NCI-H2196 (cell line): Measurements from ENCODE around the gene PYGO2.
A peak's percentile ranks its signal among the peaks of the same experiment; 100 is the strongest.

Experiments
- DNase-seq: peaks from one replicate; lab custom pipeline; 2025; ENCODE audit not compliant: unreplicated experiment; lab: John Stamatoyannopoulos, UW

Gene PYGO2, protein sequence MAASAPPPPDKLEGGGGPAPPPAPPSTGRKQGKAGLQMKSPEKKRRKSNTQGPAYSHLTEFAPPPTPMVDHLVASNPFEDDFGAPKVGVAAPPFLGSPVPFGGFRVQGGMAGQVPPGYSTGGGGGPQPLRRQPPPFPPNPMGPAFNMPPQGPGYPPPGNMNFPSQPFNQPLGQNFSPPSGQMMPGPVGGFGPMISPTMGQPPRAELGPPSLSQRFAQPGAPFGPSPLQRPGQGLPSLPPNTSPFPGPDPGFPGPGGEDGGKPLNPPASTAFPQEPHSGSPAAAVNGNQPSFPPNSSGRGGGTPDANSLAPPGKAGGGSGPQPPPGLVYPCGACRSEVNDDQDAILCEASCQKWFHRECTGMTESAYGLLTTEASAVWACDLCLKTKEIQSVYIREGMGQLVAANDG

DNA sequence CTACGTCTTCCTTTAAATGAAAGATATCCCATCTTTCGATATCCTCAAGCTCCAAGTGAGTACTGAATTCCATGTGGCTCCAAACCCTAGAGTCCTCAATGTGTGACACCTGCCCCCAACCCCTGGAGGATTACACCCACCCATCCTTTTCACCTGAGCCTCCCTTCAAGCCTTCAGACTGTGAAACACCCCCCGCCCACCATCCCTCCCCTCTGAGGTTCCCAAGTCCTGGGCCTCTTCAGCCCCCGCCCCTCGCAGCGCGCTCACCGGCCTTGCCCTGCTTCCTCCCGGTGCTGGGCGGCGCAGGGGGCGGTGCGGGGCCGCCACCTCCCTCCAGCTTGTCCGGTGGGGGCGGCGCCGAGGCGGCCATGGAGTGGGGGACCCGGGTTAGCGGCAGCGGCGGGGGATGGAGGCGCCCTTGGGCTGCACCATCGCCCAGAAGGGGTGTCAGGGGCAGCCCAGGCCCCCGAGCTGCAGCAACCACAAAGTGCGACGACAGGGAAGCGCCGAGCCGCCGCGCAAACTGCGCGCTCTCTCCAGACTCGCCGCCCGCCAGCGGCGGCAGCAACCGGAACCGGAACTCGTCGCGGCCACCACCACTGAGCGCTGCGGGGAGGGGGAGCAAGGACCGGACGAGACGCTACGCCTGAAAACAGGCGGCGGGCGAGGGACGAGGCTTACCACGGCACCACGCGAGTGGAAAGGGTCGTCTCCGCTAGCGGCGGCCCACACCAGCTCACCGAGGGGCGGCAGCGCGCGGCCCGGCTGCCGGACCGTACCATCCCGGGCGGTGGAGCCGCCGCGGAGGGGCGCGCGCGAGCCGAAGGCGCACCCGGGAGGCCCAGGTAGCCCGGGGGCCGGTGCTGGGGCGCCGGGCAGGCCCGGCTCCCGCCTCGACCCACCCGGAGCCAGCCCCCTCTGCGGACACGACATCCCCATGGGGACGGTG is at the start of gene PYGO2:
Gene PYGO2, minus strand, starts transcription at position 576 of the 949 bp plus-strand sequence. Its CDS starts 206 bp downstream, at position 370.
- DNase-seq, result peak; percentile 81

DNA sequence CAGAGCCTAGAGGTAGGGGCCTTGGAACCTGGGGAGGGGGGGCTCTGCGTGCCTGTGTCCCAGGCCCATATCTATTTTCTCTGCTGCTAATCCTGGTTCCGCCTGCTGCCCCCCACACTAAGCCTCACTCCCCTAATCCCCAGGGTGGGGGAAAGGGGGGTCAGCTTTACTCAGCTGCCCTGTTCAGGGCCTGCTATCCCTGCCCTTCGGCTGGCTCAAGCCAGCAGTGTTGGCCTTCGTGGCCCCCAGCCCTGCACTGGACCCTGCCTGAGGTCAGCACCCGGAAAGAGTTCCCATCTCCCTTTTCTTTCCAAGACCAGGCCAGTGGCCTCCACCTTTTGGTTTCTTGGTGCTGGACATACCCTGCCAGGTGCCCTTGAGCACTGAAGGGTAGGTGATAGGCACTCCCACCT is 49.4 kb upstream of the PYGO2 start:
- DNase-seq, result no peak

DNA sequence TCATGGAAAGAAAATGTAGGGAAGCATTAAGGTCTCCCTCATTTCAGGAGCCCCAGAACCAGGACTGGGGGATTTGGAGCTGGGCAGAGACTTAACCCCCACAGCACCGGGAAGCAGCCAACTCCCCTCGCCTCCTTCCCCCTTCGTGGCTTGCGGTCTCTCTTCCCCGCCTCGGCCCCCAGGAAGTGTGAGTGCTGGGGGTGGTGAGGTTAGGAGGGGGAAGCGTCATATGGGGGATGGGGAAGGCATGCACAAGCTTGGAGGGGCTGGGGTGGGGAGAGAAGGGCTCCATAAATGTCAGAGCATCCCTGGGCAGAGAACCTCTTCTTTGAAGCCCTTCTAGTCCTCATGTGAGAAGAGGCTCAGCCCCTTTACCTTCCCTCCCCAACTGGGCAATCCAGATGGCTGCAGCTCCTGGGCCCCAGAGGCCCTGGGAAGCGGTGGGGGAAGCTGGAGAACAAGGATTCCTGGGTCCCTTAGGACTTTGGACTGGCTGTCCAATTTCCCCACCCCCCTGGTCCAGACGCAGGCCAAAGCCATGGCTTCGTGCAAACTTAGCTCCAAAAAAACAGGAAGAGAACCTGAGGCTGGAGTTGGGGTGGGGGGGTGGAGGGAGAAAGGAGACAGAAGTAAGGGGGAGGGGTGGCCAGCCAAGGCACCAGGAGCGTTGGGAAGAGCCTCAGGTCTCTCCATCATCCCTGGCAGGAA is 48.8 kb upstream of the PYGO2 start:
- DNase-seq, result no peak

DNA sequence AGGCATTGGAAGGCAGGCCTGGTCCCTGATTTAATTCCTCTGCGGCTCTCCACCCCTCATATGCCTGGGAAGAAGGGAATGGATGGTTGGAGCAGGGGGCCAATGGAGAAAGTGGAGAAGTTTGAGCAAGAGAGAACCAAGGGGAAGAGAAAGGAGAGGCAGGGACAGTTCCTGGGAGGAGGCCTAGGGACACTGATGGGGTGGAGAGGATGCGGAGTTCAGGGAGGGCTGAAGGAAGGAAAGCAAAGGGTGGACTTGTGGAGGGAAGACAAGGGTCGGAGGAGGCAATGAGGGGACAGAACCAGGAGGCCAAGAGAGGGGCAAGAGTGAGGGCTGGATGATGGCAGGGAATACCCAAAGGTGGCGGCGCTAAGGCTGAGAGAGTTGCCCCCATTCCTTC is 48.2 kb upstream of the PYGO2 start:
- DNase-seq, result no peak

DNA sequence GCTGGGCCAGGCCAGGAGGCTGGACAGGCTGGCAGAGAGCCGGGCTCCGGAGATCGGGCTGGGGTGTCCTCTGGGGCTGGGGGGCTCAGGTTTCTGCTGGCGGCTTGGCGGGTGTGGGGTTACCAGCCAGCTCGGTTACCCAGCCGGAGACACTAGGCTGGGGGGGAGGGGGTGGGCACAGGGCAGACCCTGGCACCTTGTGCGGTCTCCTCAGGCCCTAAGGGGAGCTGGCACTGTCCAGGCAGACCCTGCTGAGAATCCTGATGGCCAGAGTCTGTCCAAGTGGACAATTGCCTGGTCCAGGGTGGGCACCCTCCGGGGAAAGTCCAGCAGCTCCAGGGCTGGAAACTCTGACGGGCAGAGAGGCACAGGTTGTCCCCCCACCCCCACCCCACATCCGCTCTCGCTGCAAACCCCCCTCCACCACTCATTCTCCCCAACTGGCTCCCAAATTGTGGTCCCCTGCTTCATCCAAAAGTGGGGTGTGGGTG is 47.7 kb upstream of the PYGO2 start:
- no peak for DNase-seq

DNA sequence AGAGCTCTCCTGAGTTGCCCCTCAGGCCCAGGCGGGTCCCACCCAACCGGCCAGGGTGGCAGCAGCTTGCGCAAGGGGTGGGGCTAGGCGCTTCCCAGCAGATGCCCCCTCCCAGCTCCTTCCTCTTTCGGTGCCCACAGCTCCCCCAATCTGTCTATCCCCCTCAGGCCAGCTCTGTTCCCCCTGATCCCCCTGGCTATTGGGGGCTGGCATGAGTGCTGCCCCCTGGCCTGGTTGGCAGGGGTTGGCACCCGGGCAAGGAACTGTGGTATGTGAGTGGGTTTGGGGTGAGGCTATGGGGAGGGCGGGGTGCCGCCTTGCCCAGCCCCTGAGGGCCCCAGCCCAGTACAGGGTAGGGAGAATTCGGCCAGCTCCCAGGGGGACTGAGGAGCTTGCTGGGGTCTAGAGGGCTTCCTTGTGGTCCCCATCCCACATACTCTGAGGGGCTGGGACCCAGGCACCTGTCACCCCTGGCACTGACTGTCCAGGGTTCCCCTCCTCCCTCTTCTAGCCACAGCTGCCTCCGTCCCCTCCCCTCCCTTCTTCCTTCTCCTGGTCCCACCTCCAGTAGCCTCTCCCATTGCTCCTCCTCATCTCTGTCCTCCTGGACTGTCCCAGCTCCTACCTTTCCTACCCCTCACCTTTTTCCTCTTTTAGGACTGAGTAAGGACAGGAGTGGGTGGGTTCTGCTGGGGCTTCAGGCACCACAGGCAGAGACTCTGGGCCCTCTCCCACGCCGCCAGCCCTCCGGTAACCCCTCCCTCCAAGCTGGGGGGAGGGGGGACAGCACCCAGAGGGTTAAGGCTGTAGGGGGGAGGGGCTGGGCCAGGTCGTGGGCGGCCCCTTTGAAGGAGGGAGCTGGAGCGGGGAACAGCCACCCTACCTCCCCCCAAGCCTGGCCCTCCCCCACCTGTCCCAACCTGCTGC is 46.7 kb upstream of the PYGO2 start:
- no peak for DNase-seq

DNA sequence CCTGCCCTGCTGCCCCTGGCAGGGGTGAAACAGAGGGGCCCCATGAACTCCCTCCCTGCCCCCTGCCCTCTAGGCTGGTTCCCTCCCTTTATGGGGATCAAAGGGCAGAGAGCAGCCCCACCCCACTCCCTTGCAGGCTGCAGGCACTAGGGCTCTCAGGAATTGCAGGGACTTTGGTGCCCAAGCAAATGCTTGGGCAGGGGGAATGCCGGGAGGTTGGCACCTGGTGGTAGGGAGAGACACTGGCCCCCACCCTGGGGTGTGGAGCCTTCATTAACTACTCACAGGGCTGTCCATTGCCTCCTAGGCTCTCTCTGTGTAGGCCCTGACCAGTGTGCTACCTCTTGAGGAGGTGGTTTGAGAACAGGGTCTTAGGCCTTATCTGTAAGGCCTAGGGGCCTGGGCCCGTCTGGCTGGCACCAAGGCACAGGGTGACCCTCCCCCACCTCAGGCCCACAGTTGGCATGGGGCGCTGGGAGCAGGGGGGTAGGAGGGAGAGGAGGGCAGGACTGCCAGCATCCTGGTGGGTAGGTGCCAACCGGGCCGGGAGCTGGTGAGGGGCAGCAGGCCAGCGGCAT is 45.8 kb upstream of the PYGO2 start:
- no peak for DNase-seq

DNA sequence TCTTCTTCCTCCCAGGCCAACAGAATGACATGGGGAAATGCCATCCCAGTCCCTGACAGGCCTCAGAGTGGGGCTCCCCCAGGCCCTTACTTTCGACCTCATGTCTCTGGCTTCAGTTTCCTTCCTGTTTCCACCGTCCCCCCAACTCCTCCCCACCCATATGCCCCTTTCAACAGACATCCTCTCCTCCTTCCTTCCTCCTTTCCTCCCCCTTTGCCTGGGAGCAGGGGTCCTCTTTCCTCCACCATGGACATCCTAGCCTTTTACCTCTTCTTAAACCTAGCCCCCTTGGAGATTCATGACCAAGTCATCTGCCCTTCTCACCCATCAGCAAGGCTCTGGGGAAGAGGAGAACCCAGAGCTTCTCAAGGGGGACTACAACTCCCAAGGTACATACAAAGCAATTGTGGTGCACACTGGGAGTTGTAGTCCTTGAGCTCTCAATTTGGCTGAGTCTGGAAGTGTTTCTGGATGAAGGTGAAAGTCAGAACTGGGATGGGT is 45.1 kb upstream of the PYGO2 start:
- DNase-seq, result no peak

DNA sequence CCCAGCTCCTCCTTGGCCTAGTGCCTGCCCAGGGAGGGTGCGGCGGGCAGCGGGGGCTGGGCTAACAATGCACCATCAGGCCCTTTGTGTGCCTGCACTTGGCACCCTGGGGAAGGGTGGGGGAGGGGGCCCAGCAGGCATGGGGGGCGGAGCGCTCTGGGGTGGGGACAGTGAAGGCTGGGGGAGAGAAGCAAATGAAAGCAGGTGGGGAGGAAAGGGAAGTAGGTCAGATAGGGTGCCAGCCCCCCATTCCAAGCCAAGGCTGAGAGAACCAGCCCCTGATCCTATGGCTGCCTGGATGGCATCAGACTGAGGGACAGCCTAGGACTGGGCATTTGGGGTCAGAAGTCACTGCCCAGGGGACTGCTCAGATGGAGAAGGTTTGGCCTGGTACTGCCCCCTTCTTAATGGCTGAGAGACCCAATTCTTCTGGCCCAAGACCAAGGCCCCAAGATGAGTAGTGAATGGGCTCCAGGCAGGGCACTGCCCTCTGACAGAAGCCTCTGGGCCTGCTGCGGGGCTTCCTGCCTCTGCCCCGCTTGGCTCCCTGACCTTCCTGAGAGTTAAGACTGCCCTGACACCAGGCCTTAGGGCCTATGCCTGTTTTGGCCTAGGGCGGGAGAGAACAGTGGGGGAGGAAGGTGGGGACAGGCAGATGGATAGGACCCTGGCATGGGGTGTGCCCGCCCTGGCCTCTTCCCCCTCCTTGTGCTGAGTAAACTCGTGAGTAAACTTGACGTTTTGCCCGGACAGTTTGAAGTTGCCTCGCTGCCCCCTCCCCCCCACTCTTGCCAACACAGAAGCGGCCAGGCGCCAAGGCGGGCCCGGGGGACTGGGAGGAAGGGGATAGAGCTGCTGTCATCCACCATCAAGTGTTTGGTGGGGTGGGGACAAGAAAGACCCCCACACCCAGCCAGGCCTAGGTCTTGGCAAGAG is 43.8 kb upstream of the PYGO2 start:
- DNase-seq, result peak; percentile 35

DNA sequence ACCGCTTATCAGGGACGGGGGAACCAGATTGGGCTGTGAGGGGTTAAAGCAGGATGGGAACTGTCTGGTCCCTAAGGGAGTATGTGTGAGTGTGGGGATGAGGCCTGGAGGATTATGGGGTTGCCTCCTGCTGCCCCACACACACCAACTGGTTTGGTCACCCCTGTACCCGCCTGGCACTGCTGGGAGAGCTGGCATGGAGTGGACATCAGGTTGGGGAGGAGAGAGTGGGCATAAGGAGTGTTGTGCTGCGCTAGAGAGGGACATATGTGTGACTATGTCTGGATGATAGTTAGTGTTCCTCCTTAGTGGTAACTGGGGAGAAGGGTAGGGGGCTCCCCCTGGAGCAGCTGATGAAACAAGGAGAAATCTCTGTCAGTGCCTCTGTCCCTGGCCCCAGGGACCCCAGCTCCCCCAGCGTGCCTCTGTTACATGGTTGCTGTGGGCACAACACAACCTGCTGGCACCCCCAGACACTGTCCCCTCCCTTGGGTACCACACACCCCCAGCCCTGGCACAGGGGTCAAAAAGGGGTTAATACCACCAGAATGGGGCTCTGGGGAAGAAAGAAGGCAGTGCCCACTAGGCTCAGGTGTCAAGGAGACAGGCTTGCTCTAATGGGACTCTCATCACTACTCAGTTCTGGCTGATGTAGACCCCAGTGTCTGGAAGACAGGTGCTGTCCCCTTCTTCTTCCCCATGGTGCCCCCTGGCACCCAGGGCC is 42.9 kb upstream of the PYGO2 start:
- DNase-seq, result no peak

DNA sequence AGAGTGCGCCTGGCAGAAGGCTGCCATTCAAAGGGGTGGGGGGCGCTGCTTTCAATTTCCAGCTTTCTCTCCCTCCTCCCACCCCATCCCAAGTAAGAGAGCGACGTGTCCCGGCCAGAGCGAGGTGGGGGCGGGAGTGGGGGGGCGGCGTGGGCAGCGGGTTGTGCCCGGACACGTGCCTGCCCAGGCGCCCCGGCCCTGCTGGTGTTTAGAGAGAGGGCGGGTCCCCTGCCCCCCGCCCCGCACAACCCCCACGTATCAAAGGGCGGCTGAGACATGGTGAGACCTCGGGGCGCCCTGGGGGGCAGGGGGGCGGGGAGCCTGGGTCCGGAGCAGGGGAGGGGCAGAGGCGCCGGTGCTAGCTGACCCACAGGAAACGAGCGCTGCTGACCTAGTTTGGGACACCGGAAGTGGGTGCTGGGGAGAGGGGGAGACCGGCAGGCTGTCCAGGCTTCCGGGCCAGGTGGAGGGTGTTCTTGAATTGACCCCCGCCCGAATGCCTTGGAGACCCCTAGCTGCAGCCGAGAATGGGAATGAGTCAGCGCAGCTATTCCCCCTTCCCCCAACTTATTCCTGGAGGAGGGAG is 42.3 kb upstream of the PYGO2 start:
- DNase-seq, result peak; percentile 67

DNA sequence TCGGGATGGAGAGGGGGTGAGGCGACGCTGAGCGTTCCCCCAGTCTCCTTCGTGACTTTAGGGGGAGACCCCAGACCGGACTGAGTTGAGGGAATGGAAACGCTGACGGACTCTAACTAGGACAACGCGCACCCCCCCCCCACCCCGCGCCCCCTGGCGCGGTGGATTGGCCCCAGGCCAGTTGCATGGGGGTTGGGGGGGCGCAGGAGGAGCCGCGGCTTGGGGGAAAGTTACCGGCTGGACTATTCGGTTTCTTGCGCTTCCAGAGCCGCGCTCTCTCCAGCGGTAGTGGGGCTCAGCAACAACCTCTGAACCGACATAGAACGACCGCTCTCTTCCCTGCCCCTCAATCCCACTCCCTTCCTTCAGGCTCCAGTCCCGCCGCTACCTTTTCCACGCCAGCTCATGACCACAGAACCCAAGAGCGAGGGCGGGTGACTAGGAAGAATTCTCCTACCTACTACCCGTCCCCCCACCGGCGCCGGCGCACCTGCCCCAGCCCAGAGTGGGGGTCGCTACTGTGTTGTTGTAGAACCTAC is 41.7 kb upstream of the PYGO2 start:
- DNase-seq, result peak; percentile 58

DNA sequence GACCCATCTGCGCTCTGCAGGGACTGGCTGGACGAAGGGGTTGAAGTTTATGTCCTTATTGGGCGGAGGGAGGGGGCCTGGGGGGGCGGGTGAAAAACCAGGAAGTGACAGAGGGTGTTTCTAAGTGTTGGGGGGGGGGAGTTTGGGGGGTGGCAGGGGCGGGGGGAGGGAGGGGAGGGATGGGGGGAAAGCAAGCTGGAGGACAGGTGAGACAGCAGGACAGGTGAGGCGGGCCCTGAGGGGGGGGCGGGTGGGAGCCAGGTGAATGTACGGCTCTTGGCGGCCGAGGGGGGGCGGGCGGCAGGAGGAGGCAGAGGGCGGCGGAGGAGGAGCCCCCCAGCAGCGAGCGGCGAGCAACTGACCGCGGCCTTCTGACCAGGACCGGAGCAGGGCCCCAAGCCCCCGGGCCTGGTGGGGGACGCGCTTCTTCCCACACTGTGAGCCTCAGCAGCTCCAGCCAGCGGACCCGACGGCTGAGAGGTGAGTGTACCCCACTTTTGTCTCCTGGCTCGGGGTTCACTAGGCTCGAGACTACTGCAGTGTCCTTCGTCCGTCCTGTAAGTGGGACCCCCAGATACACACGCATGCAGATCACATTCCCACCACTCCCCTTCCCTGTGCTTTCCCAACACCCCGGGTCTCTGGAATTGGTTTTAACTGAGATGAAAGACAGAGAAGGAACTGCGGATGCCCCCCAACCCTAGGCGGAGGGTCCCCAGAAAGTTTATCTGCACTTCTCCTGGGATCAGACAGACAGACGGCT is 41.1 kb upstream of the PYGO2 start, which contains the start of gene ZBTB7B:
Gene ZBTB7B, plus strand, starts transcription at position 339 of the 763 bp plus-strand sequence. CDS start 11,859 bp downstream, outside the sequence.
- no peak for DNase-seq

DNA sequence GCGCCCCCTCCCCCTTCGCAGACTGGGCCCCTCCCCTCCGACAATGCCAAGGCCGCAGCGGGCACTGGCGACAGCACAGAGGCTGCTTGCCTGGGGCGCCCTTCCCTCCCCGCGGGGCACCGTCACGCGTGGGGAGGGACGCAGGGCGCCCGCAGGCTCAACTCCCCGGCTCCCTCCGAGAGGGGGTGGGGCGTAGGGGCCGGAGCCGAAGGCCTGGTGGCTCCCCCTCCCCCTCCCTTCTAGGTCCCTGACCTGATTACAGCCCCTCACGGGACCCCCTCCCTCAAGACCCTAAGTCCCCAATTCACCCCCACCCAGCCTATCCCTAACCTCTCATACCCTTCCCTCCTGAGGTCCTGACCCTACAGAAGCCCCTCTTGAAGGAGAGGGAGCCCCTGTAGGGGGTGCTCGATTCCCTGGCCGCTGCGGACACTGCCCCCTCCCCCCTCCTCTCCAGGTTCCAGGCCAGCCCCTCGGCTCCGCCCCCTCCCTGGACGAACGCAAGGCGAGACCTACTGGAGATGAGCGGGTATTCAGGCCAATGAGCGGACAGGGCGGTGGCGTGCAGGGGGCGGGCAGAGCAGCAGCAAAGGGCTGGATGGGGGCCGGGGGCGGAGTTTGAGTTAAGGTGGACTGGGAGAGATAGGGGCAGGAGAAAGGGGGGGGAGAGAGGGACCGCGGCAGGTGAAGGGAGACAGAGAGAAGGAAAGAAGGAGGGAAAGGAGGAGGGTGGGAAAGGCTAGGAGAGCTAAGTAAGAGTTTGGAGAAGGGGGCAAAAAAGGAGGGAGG is 40.3 kb upstream of the PYGO2 start:
- peak; percentile 99 for DNase-seq

DNA sequence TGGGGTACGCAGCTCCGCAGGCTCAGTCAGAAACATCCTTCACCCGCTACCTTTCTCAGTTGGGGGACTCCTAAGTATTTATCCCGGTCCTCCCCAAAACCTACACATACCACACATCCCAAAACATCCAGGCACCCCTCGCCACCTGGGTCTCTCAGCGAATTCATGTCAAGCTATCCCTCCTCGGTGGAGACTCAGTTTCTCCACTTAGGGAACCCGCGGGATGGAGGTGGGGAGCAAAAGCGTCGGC is 39.8 kb upstream of the PYGO2 start:
- no peak for DNase-seq
